Central memory CD8-positive, alpha-beta T cell (primary cell): Measurements from ENCODE around the gene ABCA3.

ENCODE experiments used
- ATAC-seq: fragments of 150-1000 bp; cut with Tn5 transposase; replicated peaks from 2 replicates; pipeline ENCODE4 v1.10.0; 2022; ENCODE audit warnings: mild to moderate bottlenecking, moderate FRiP score, moderate number of reproducible peaks; ENCODE audit not compliant: poor library complexity, severe bottlenecking; ENCODE audit errors: extremely low read depth
- DNase-seq, 2 donors: peaks; one replicate each; pipeline ENCODE4 v3.0.0; 2021; ENCODE audit warnings: low spot score in 2 of 2
- H3K27ac Mint-ChIP-seq: one replicate; pipeline ENCODE4 v1.8.0; 2022; ENCODE audit warnings: low read depth, mild to moderate bottlenecking, moderate library complexity, mixed read lengths
- H3K27me3 Mint-ChIP-seq: one replicate; pipeline ENCODE4 v1.8.0; 2022; ENCODE audit warnings: mixed read lengths
- H3K36me3 Mint-ChIP-seq: one replicate; pipeline ENCODE4 v1.8.0; 2022; ENCODE audit warnings: mild to moderate bottlenecking, moderate library complexity, mixed read lengths; ENCODE audit not compliant: insufficient read depth
- H3K4me1 Mint-ChIP-seq: one replicate; pipeline ENCODE4 v1.8.0; 2022; ENCODE audit warnings: mixed read lengths
- H3K4me3 Mint-ChIP-seq: one replicate; pipeline ENCODE4 v1.8.0; 2022; ENCODE audit warnings: mild to moderate bottlenecking, moderate library complexity, mixed read lengths
- H3K9me3 Mint-ChIP-seq: one replicate; pipeline ENCODE4 v1.8.0; 2022; ENCODE audit warnings: mixed read lengths

The ABCA3 gene

GRCh38 chr16:2370721-2371120 lies 30.2 kb upstream of the ABCA3 start:
- H3K27ac Mint-ChIP-seq: no peak overlapping the region
- no peak for DNase-seq

GRCh38 chr16:2366660-2367309 lies 26.3 kb upstream of the ABCA3 start:
- Mint-ChIP-seq H3K4me1 (no peaks in the 10 kb centered on the region), H3K36me3 (no peaks in the 10 kb centered on the region), H3K27ac (no peak overlapping the region), H3K4me3 (no peak overlapping the region), H3K9me3 (no peaks in the 10 kb centered on the region), H3K27me3 (peaks cover 78% of the 10 kb centered on the region)
- DNase-seq (no peak), ATAC-seq (no peak)

More at GRCh38 chr16:2370721-2371120, 30.2 kb upstream of the ABCA3 start:
- H3K4me1 Mint-ChIP-seq: no peaks in the 10 kb centered on the region
- no peaks in the 10 kb centered on the region for H3K9me3 Mint-ChIP-seq
- no peak for ATAC-seq
- H3K4me3 Mint-ChIP-seq: no peak overlapping the region
- no peaks in the 10 kb centered on the region for H3K36me3 Mint-ChIP-seq
- peaks cover 61% of the 10 kb centered on the region for H3K27me3 Mint-ChIP-seq

- no peak for DNase-seq
- Mint-ChIP-seq H3K27ac (no peak overlapping the region), H3K4me3 (no peak overlapping the region), H3K27me3 (peaks cover 79% of the 10 kb centered on the region), H3K36me3 (no peaks in the 10 kb centered on the region), H3K4me1 (no peaks in the 10 kb centered on the region), H3K9me3 (no peaks in the 10 kb centered on the region)
- ATAC-seq: no peak
Measured at GRCh38 chr16:2365397-2366294, 25.1 kb upstream of the ABCA3 start.

- Mint-ChIP-seq H3K36me3 (no peaks in the 10 kb centered on the region), H3K9me3 (no peaks in the 10 kb centered on the region), H3K4me3 (no peak overlapping the region), H3K27me3 (peaks cover 79% of the 10 kb centered on the region), H3K27ac (no peak overlapping the region), H3K4me1 (no peaks in the 10 kb centered on the region)
- DNase-seq: no peak
- ATAC-seq: no peak
Measured at GRCh38 chr16:2364638-2365210, 24.2 kb upstream of the ABCA3 start.

GRCh38 chr16:2362218-2362617 lies 21.7 kb upstream of the ABCA3 start:
- Mint-ChIP-seq H3K4me1 (no peaks in the 10 kb centered on the region), H3K27ac (no peak overlapping the region), H3K27me3 (peaks cover 86% of the 10 kb centered on the region), H3K4me3 (no peak overlapping the region), H3K36me3 (no peaks in the 10 kb centered on the region), H3K9me3 (no peaks in the 10 kb centered on the region)
- no peak for DNase-seq
- ATAC-seq: no peak

GRCh38 chr16:2361129-2361528 lies 20.6 kb upstream of the ABCA3 start:
- no peaks in the 10 kb centered on the region for H3K9me3 Mint-ChIP-seq
- ATAC-seq: no peak
- no peaks in the 10 kb centered on the region for H3K4me1 Mint-ChIP-seq
- no peak for DNase-seq
- H3K36me3 Mint-ChIP-seq: no peaks in the 10 kb centered on the region
- H3K4me3 Mint-ChIP-seq: no peak overlapping the region
- no peak overlapping the region for H3K27ac Mint-ChIP-seq
- peaks cover 79% of the 10 kb centered on the region for H3K27me3 Mint-ChIP-seq

- no peak for DNase-seq
- no peak for ATAC-seq
- no peak overlapping the region for H3K27ac Mint-ChIP-seq
- H3K4me1 Mint-ChIP-seq: no peaks in the 10 kb centered on the region
- H3K4me3 Mint-ChIP-seq: no peak overlapping the region
- H3K36me3 Mint-ChIP-seq: no peaks in the 10 kb centered on the region
- no peaks in the 10 kb centered on the region for H3K9me3 Mint-ChIP-seq
- H3K27me3 Mint-ChIP-seq: peaks cover 70% of the 10 kb centered on the region
Measured at GRCh38 chr16:2359919-2360318, 19.4 kb upstream of the ABCA3 start.

- peaks cover 72% of the 10 kb centered on the region for H3K27me3 Mint-ChIP-seq
- H3K4me3 Mint-ChIP-seq: no peak overlapping the region
- no peak for DNase-seq
- H3K27ac Mint-ChIP-seq: no peak overlapping the region
- no peak for ATAC-seq
- H3K9me3 Mint-ChIP-seq: no peaks in the 10 kb centered on the region
- H3K4me1 Mint-ChIP-seq: no peaks in the 10 kb centered on the region
- H3K36me3 Mint-ChIP-seq: no peaks in the 10 kb centered on the region
Measured at GRCh38 chr16:2358811-2359210, 18.3 kb upstream of the ABCA3 start.

GRCh38 chr16:2357331-2357730 lies 16.8 kb upstream of the ABCA3 start:
- ATAC-seq (no peak), DNase-seq (no peak)
- no peaks in the 10 kb centered on the region for H3K36me3 Mint-ChIP-seq
- H3K27me3 Mint-ChIP-seq: peaks cover 81% of the 10 kb centered on the region
- no peaks in the 10 kb centered on the region for H3K9me3 Mint-ChIP-seq
- H3K4me1 Mint-ChIP-seq: no peaks in the 10 kb centered on the region
- no peak overlapping the region for H3K27ac Mint-ChIP-seq
- no peak overlapping the region for H3K4me3 Mint-ChIP-seq

- no peak for DNase-seq
- no peaks in the 10 kb centered on the region for H3K4me1 Mint-ChIP-seq
- H3K4me3 Mint-ChIP-seq: no peak overlapping the region
- peaks cover 49% of the 10 kb centered on the region for H3K27me3 Mint-ChIP-seq
- no peaks in the 10 kb centered on the region for H3K9me3 Mint-ChIP-seq
- no peak for ATAC-seq
- H3K27ac Mint-ChIP-seq: no peak overlapping the region
- H3K36me3 Mint-ChIP-seq: no peaks in the 10 kb centered on the region
Measured at GRCh38 chr16:2350500-2350899, 10.0 kb upstream of the ABCA3 start.

- H3K4me3 Mint-ChIP-seq: no peak overlapping the region
- H3K9me3 Mint-ChIP-seq: no peaks in the 10 kb centered on the region
- ATAC-seq (no peak), DNase-seq (no peak)
- peaks cover 7% of the 10 kb centered on the region for H3K36me3 Mint-ChIP-seq
- H3K27ac Mint-ChIP-seq: no peak overlapping the region
- peaks cover 13% of the 10 kb centered on the region for H3K4me1 Mint-ChIP-seq
- H3K27me3 Mint-ChIP-seq: no peaks in the 10 kb centered on the region
Measured at GRCh38 chr16:2343211-2343610, 2.7 kb upstream of the ABCA3 start.

- H3K36me3 Mint-ChIP-seq: peaks cover 7% of the 10 kb centered on the region
- no peak for DNase-seq
- no peak for ATAC-seq
- peaks cover 17% of the 10 kb centered on the region for H3K4me1 Mint-ChIP-seq
- H3K27me3 Mint-ChIP-seq: no peaks in the 10 kb centered on the region
- no peak overlapping the region for H3K27ac Mint-ChIP-seq
- no peaks in the 10 kb centered on the region for H3K9me3 Mint-ChIP-seq
- peak overlapping the region; percentile 20 for H3K4me3 Mint-ChIP-seq
Measured at GRCh38 chr16:2341456-2342447, 1.2 kb upstream of the ABCA3 start.
